Measurements from ENCODE around the gene CTSK.

DNA sequence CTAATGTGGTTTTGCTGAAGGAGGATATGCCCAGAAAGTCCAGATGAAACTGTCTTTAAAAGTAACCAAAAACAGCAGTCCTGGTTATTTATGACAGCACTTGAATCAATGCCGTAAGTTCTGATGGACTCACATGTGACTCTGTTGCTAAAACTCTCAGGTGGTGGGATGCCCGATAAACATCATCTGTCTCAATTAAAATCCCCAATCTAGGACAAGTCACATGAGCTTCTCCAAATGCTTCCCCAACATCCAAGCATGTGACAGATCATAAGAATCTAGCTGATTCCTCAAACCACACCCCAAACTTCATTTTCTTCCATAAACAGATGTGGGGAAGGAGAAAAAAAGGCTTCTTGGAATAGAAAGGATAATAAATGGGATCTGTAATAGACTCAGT lies 786 bp upstream of the CTSK start:
- TF ChIP-seq, protein P1, sequence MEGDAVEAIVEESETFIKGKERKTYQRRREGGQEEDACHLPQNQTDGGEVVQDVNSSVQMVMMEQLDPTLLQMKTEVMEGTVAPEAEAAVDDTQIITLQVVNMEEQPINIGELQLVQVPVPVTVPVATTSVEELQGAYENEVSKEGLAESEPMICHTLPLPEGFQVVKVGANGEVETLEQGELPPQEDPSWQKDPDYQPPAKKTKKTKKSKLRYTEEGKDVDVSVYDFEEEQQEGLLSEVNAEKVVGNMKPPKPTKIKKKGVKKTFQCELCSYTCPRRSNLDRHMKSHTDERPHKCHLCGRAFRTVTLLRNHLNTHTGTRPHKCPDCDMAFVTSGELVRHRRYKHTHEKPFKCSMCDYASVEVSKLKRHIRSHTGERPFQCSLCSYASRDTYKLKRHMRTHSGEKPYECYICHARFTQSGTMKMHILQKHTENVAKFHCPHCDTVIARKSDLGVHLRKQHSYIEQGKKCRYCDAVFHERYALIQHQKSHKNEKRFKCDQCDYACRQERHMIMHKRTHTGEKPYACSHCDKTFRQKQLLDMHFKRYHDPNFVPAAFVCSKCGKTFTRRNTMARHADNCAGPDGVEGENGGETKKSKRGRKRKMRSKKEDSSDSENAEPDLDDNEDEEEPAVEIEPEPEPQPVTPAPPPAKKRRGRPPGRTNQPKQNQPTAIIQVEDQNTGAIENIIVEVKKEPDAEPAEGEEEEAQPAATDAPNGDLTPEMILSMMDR (IDR thresholded peaks at IDR 0.05), result no peak
- no peak for TF ChIP-seq POLR2A (IDR thresholded peaks at IDR 0.05)

Data from upper lobe of left lung (tissue), 4 donors.